K562 (cell line): ENCODE results near the gene DRGX.

Source experiments
- CHD2 ChIP-seq: IDR thresholded peaks from 2 replicates; pipeline ENCODE4 v1.6.1; 2011; ENCODE audit warnings: low read depth, low read length
- EZH2 ChIP-seq: IDR thresholded peaks from 2 replicates; pipeline ENCODE4 v1.6.1; 2012; ENCODE audit warnings: low read depth, mild to moderate bottlenecking, inconsistent platforms, low read length, borderline replicate concordance
- MECOM ChIP-seq: fragments of 250-450 bp; sonication (Bioruptor Pico); IDR thresholded peaks from 2 replicates; pipeline ENCODE4 v1.8.0; 2022; ENCODE audit warnings: inconsistent platforms
- PTRF ChIP-seq: fragments of 450-650 bp; IDR thresholded peaks from 2 replicates; pipeline ENCODE4 v1.6.1; 2016; ENCODE audit warnings: mild to moderate bottlenecking, missing genetic modification characterization, missing compliant biosample characterization
- RAD51 ChIP-seq: fragments of 450-650 bp; IDR thresholded peaks from 2 replicates; pipeline ENCODE4 v1.7.1; 2016; ENCODE audit warnings: low read depth, mild to moderate bottlenecking, borderline replicate concordance
- RFX5 ChIP-seq: IDR thresholded peaks from 2 replicates; pipeline ENCODE4 v1.6.1; 2011; ENCODE audit warnings: low read depth, mild to moderate bottlenecking, improper control_type of control experiment, low read length
- SMARCC2 ChIP-seq: fragments of 450-650 bp; IDR thresholded peaks from 2 replicates; pipeline ENCODE4 v1.6.1; 2017; ENCODE audit warnings: antibody characterized with exemption, moderate library complexity, mild to moderate bottlenecking, low read depth
- SP1 ChIP-seq: sonication (generic); formaldehyde crosslinking; IDR thresholded peaks from 2 replicates; pipeline ENCODE4 v1.8.1; 2022; ENCODE audit warnings: mild to moderate bottlenecking, missing genetic modification reagents
- ZFP36 ChIP-seq: fragments of 150-350 bp; IDR thresholded peaks from 2 replicates; pipeline ENCODE4 v1.6.1; 2018; ENCODE audit warnings: low read length, low read depth; ENCODE audit not compliant: partially characterized antibody
- TF ChIP-seq, protein P1 (sequence below), 3 experiments: IDR thresholded peaks in 2 of 3; conservative IDR thresholded peaks in 1 of 3; 2 replicates each; pipeline ENCODE4 v1.5.1; 2011 to 2012; ENCODE audit warnings: low read length in 3 of 3, mild to moderate bottlenecking in 3 of 3, control low read depth in 2 of 3, improper control_type of control experiment in 1 of 3, inconsistent platforms in 1 of 3, low read depth in 1 of 3, mixed read lengths in 1 of 3, moderate library complexity in 1 of 3; ENCODE audit not compliant: insufficient read depth in 2 of 3
- TF ChIP-seq, protein P2 (sequence below): sonication (generic); formaldehyde crosslinking; IDR thresholded peaks from 2 replicates; pipeline ENCODE4 v1.9.0; 2022; ENCODE audit warnings: mild to moderate bottlenecking, missing genetic modification reagents
- TF ChIP-seq, protein P3 (sequence below): sonication (generic); formaldehyde crosslinking; IDR thresholded peaks from 2 replicates; pipeline ENCODE4 v1.8.0; 2022; ENCODE audit warnings: mild to moderate bottlenecking, missing genetic modification reagents

DNA sequence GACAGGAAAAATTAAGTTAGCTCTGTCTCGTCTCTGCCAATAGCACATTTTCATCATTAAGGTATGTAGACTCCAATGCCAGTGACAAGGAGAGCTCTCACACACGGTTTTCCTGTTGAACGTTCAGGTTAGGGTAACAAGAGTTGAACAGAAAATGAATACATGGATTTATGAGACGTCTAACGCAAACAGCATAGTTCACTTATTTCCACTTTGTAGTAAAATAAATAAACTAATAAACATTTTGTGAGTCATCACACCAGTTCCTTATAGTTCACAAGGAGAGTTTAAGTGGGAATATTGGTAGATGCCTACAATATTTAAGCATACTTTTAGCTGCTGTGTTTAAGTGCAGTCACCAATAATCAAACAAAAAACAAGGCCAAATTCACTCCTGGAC, 21.1 kb downstream of the DRGX start:
- TF ChIP-seq, protein P1, sequence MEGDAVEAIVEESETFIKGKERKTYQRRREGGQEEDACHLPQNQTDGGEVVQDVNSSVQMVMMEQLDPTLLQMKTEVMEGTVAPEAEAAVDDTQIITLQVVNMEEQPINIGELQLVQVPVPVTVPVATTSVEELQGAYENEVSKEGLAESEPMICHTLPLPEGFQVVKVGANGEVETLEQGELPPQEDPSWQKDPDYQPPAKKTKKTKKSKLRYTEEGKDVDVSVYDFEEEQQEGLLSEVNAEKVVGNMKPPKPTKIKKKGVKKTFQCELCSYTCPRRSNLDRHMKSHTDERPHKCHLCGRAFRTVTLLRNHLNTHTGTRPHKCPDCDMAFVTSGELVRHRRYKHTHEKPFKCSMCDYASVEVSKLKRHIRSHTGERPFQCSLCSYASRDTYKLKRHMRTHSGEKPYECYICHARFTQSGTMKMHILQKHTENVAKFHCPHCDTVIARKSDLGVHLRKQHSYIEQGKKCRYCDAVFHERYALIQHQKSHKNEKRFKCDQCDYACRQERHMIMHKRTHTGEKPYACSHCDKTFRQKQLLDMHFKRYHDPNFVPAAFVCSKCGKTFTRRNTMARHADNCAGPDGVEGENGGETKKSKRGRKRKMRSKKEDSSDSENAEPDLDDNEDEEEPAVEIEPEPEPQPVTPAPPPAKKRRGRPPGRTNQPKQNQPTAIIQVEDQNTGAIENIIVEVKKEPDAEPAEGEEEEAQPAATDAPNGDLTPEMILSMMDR (IDR thresholded peaks at IDR 0.05 in 2 of 3, conservative IDR thresholded peaks at IDR 0.05 in 1 of 3; ENCODE audit: insufficient read depth in 2 of 3, low read depth in 1 of 3, low read length in 3 of 3) = no peak
- TF ChIP-seq ZFP36 (no peak), SP1 (CRISPR knock-in tag) (no peak), PTRF (tag) (no peak), EZH2 (no peak), RAD51 (no peak), MECOM (no peak), RFX5 (no peak), CHD2 (no peak), SMARCC2 (no peak)
- TF ChIP-seq, protein P2, sequence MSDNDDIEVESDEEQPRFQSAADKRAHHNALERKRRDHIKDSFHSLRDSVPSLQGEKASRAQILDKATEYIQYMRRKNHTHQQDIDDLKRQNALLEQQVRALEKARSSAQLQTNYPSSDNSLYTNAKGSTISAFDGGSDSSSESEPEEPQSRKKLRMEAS (CRISPR knock-in tag) = no peak
- TF ChIP-seq, protein P3, sequence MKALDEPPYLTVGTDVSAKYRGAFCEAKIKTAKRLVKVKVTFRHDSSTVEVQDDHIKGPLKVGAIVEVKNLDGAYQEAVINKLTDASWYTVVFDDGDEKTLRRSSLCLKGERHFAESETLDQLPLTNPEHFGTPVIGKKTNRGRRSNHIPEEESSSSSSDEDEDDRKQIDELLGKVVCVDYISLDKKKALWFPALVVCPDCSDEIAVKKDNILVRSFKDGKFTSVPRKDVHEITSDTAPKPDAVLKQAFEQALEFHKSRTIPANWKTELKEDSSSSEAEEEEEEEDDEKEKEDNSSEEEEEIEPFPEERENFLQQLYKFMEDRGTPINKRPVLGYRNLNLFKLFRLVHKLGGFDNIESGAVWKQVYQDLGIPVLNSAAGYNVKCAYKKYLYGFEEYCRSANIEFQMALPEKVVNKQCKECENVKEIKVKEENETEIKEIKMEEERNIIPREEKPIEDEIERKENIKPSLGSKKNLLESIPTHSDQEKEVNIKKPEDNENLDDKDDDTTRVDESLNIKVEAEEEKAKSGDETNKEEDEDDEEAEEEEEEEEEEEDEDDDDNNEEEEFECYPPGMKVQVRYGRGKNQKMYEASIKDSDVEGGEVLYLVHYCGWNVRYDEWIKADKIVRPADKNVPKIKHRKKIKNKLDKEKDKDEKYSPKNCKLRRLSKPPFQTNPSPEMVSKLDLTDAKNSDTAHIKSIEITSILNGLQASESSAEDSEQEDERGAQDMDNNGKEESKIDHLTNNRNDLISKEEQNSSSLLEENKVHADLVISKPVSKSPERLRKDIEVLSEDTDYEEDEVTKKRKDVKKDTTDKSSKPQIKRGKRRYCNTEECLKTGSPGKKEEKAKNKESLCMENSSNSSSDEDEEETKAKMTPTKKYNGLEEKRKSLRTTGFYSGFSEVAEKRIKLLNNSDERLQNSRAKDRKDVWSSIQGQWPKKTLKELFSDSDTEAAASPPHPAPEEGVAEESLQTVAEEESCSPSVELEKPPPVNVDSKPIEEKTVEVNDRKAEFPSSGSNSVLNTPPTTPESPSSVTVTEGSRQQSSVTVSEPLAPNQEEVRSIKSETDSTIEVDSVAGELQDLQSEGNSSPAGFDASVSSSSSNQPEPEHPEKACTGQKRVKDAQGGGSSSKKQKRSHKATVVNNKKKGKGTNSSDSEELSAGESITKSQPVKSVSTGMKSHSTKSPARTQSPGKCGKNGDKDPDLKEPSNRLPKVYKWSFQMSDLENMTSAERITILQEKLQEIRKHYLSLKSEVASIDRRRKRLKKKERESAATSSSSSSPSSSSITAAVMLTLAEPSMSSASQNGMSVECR (CRISPR knock-in tag) = no peak
